ENCODE measurements around the gene DCUN1D3.

DCUN1D3 gene

GRCh38 chr16:20918486-20919239 is 18.5 kb upstream of the DCUN1D3 start:
- no peak for DNase-seq

GRCh38 chr16:20916942-20917341 is 16.8 kb upstream of the DCUN1D3 start:
- peak; percentile 26 to 32 for DNase-seq

GRCh38 chr16:20916289-20916688 is 16.1 kb upstream of the DCUN1D3 start:
- DNase-seq: no peak

- no peak for DNase-seq
Observed at GRCh38 chr16:20911361-20911760, 11.2 kb upstream of the DCUN1D3 start.

DNA sequence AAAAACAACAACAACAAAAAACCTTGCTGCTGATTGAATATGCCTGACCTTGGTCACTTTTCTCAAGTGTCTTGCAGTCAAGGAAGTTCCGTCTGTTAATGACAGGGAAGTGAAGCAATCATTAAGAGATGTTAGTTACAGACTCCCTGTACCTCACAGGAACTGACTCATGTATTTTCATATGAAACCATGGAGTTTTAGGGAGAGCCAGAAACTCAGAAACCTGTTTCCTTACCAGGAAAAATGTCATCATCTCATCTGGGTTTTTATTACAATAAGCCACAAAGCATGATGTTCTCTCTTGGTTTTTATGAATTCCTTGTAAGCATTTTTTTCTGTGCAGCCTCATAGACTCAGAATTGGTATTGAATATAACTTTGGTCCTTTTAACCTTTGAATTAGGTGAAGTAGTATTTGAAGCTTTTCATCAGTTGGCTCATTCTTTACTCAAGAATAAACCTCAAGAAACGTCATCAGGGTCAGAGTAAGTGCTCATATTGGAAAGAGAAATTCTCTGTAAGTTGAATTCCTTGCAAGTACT is 10.7 kb upstream of the DCUN1D3 start:
- peak; percentile 75 to 80 for DNase-seq

DNA sequence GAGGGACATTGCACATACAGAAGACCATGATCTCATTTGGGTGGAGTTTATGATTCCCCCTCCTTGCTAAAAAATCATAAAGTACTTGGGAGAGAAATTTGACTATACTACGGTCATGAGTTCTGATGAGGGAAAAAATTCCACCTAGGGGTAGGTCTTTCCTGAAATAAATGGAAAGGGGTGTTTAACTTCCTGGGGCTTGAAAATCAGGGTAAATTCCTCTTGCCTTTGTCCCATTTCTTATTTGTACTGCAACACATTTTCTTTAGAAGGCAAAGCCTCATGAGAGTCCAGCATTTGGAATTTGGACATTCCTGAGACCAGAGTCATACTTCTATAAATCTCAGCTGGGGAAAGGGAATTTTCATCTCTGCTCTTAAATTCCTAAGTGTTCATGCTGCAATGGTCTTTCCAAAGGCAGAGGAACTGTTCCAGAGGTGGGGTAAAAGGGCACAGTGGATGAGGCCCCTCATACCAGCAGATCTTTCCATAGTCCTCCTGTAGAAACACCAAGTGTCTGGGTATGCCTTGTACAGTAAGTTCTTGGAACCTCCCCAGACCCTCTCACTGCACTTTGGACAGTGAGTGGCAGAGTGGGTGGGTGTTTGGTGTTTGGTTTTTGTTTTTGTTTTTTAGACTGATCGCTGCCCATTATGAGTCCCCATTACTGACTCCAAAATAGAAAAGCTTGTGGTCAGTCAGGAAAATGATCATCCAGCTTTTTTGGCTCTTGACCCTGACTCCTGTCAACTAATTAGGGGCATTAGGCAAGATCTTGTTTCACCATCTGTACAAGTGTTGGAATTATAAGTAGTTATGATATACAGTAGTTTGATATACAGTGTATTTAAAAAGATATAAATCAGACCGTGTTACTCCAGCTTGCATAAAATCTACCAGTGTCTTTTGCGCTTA is 6.4 kb upstream of the DCUN1D3 start:
- no peak for DNase-seq

- DNase-seq: no peak
Observed at GRCh38 chr16:20905576-20905975, 5.4 kb upstream of the DCUN1D3 start.

GRCh38 chr16:20904507-20905081 is 4.4 kb upstream of the DCUN1D3 start:
- peak; percentile 73 to 79 for DNase-seq

DNA sequence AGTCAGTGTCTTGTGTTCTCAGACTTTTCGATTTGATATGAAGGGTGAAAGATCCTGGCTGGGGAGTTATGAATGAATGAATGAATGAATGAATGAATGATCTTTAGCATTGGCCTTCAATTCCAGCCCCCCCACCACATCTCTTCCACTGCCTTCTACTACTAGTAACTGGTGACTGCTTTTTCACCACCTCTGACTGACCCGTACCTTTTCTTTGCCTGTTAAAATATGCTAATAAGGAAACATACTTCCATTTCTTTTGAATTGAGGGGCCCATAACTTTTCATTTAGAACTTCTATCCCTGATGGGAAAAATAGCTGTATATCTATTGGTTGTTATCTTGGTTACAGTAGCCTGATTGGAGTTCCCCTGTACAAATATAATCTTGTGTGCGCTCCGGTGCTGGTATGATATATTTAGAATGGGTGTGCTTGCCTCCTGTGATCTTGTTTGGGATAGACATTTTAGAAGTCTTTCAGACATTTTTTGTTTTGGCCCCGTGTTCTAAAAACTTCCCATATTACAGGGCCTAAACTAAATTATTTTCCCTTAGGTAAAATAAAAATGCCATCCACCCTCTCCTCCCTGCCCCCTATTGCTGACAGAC is 3.8 kb upstream of the DCUN1D3 start:
- DNase-seq: peak in 1 of 2 experiments; percentile 37

- DNase-seq: no peak
Observed at GRCh38 chr16:20903116-20903898, 3.1 kb upstream of the DCUN1D3 start.

DNA sequence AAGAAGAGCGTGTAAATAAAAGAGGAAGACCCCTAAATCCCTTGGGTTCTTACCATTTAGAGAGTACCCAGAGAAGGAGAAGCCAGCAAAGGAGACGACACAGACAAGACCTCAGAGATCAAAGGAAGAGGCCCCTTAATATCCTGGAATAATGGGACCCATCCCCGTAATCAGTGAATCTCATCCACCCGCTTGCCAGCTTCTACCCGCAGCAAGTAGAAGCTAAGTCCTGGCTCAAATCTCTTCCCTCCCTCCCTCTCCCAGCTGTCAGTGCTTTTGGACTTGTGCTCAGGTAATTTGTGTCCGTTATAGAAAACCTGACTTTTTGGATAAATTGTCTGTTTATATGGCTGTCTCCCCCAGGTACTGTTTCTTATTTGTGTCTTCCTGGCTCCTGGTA is 2.3 kb upstream of the DCUN1D3 start:
- DNase-seq: no peak

GRCh38 chr16:20901436-20902112 is 1.4 kb upstream of the DCUN1D3 start:
- DNase-seq: peak in 1 of 2 experiments; percentile 10

GRCh38 chr16:20901068-20901435 is 894 bp upstream of the DCUN1D3 start:
- no peak for DNase-seq

GRCh38 chr16:20899477-20900298 is 470 bp downstream of the DCUN1D3 start:
- no peak for DNase-seq

GRCh38 chr16:20899071-20899470 is 1.1 kb downstream of the DCUN1D3 start:
- no peak for DNase-seq

DNA sequence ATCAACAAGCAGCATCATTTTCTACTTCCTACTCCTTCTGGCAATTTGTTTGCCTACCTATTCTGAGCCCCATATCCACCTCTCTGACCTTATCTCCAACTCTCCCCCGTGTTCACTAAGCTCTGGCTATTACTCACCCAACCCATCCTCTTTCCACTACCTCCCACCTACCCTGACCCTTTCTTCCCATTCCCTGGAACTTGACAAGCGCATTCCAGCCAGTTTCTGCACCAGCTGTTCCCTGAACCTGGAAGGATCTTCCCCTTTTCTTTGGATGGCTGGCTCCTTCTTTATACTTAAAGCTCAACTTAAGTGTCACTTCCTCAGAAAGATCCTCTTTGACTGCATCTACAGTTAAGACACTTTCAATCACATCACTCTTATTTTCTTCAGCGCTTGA is 2.2 kb downstream of the DCUN1D3 start:
- no peak for DNase-seq

- DNase-seq: no peak
Observed at GRCh38 chr16:20897253-20897897, 2.8 kb downstream of the DCUN1D3 start.

DNA sequence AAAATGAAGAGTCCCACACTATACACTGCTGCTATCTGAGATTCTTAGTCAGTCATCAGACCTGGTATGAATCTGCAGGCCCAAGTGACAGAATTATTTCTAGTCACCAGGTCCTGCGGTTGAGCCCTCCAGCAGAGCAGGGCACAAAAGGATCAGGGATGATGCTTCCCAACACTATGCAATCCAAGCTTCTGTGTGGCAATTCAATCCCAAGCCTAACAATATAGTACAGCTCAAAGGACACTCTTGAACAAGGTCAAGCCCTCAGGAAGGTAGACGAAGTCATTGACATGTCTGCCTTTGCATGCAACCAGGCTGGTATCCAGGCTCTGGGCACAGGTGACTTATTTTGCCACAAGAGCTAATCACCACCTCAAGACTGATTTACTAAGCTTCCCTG is 5.8 kb downstream of the DCUN1D3 start:
- no peak for DNase-seq

- no peak for DNase-seq
Observed at GRCh38 chr16:20889625-20890275, 10.4 kb downstream of the DCUN1D3 start.

- DNase-seq: no peak
Observed at GRCh38 chr16:20887207-20887606, 13.0 kb downstream of the DCUN1D3 start.
